Activated T-helper 2 cell treated with anti-CD3 and anti-CD28 coated beads, Interferon-gamma antibody, Interleukin-2, Interleukin-4, amounts not matched to agents 10 μg/mL and 5 μg/mL and 100 μg/mL, durations not matched to agents 14 hours and 24 hours and 36 hours (primary cell): ENCODE data around the gene IL17RB. TPM values are rescaled to one million over a fixed set of nuclear protein-coding genes. Genes with fewer than 3 reads are reported as not detected.
A peak's percentile ranks its signal among the peaks of the same experiment; 100 is the strongest.

Experiments used
- DNase-seq: peaks from one replicate; pipeline ENCODE4 v3.0.0; 2021; ENCODE audit warnings: low spot score
- H3K27ac Mint-ChIP-seq: one replicate; pipeline ENCODE4 v1.8.0; 2021; ENCODE audit warnings: mixed read lengths
- H3K27me3 Mint-ChIP-seq: one replicate; pipeline ENCODE4 v1.8.0; 2021; ENCODE audit warnings: low read depth, mixed read lengths
- H3K36me3 Mint-ChIP-seq: one replicate; pipeline ENCODE4 v1.8.0; 2021; ENCODE audit warnings: low read depth, mixed read lengths
- H3K4me1 Mint-ChIP-seq: one replicate; pipeline ENCODE4 v1.8.0; 2021; ENCODE audit warnings: low read depth, mixed read lengths
- H3K4me3 Mint-ChIP-seq: one replicate; pipeline ENCODE4 v1.8.0; 2021; ENCODE audit warnings: low read depth, mild to moderate bottlenecking, moderate library complexity, mixed read lengths
- H3K9me3 Mint-ChIP-seq: one replicate; pipeline ENCODE4 v1.8.0; 2021; ENCODE audit warnings: mixed read lengths
- intact Hi-C: fragments of 100-400 bp; cut with micrococcal nuclease; formaldehyde crosslinking; loops from one replicate; pipeline ENCODE4 v1.15.1; 2023
- total RNA-seq: library from RNA; stranded (reverse); gene quantifications from 2 replicates; pipeline ENCODE4 v1.2.3, GENCODE V29; 2022

IL17RB gene
- 33.3 and 36.1 TPM in 2 replicates for total RNA-seq

- H3K27ac Mint-ChIP-seq: peak within 1 kb of the TSS; percentile 38
- peaks cover 14% of the 10 kb centered on the region for H3K36me3 Mint-ChIP-seq
- H3K4me3 Mint-ChIP-seq: peak within 1 kb of the TSS; percentile 79
- DNase-seq: peak; percentile 37
- H3K9me3 Mint-ChIP-seq: no peaks in the 10 kb centered on the region
- peaks cover 50% of the 10 kb centered on the region for H3K27me3 Mint-ChIP-seq
- intact Hi-C loops: loop anchor here (5.0 kb wide), 1 partner anchor 119 kb away; no protein-coding TSS in a partner anchor
- H3K4me1 Mint-ChIP-seq: peaks cover 22% of the 10 kb centered on the region
Measured at GRCh38 chr3:53846134-53846850, at the start of gene IL17RB, which contains the start of gene CHDH. TSS of gene IL17RB (plus strand) at chr3:53846568. CDS start at chr3:53846589, 21 bp downstream. TSS of gene CHDH (minus strand) at chr3:53846419. CDS start at chr3:53824008, 22,411 bp downstream.

- Mint-ChIP-seq H3K27me3 (peaks cover 17% of the 10 kb centered on the region), H3K27ac (no peak overlapping the region), H3K4me1 (no peaks in the 10 kb centered on the region), H3K9me3 (no peaks in the 10 kb centered on the region), H3K4me3 (no peak overlapping the region), H3K36me3 (no peaks in the 10 kb centered on the region)
- intact Hi-C loops: no loop called here
- DNase-seq: no peak
Measured at GRCh38 chr3:53798144-53798543, 48.2 kb upstream of the IL17RB start.

- Mint-ChIP-seq H3K9me3 (no peaks in the 10 kb centered on the region), H3K36me3 (no peaks in the 10 kb centered on the region), H3K4me1 (no peaks in the 10 kb centered on the region), H3K27ac (no peak overlapping the region), H3K27me3 (peaks cover 15% of the 10 kb centered on the region), H3K4me3 (no peak overlapping the region)
- DNase-seq: no peak
- intact Hi-C loops: no loop called here
Measured at GRCh38 chr3:53799338-53799865, 47.0 kb upstream of the IL17RB start.

- no peaks in the 10 kb centered on the region for H3K9me3 Mint-ChIP-seq
- H3K27ac Mint-ChIP-seq: no peak overlapping the region
- H3K36me3 Mint-ChIP-seq: no peaks in the 10 kb centered on the region
- peaks cover 12% of the 10 kb centered on the region for H3K27me3 Mint-ChIP-seq
- H3K4me1 Mint-ChIP-seq: peaks cover 1% of the 10 kb centered on the region
- no peak for DNase-seq
- intact Hi-C loops: no loop called here
- no peak overlapping the region for H3K4me3 Mint-ChIP-seq
Measured at GRCh38 chr3:53800041-53800906, 46.1 kb upstream of the IL17RB start.

- DNase-seq: no peak
- intact Hi-C loops: no loop called here
- Mint-ChIP-seq H3K9me3 (no peaks in the 10 kb centered on the region), H3K27ac (no peak overlapping the region), H3K36me3 (no peaks in the 10 kb centered on the region), H3K4me1 (peaks cover 1% of the 10 kb centered on the region), H3K4me3 (no peak overlapping the region), H3K27me3 (peaks cover 10% of the 10 kb centered on the region)
Measured at GRCh38 chr3:53801319-53801718, 45.0 kb upstream of the IL17RB start.

- no peak for DNase-seq
- Mint-ChIP-seq H3K4me3 (no peak overlapping the region), H3K36me3 (no peaks in the 10 kb centered on the region), H3K27ac (no peak overlapping the region), H3K9me3 (no peaks in the 10 kb centered on the region), H3K4me1 (peaks cover 2% of the 10 kb centered on the region), H3K27me3 (peaks cover 7% of the 10 kb centered on the region)
- intact Hi-C loops: no loop called here
Measured at GRCh38 chr3:53802256-53802880, 44.0 kb upstream of the IL17RB start.

GRCh38 chr3:53803124-53803815, 43.1 kb upstream of the IL17RB start:
- intact Hi-C loops: no loop called here
- H3K4me3 Mint-ChIP-seq: no peak overlapping the region
- H3K27me3 Mint-ChIP-seq: peaks cover 5% of the 10 kb centered on the region
- no peak for DNase-seq
- no peak overlapping the region for H3K27ac Mint-ChIP-seq
- no peaks in the 10 kb centered on the region for H3K9me3 Mint-ChIP-seq
- no peaks in the 10 kb centered on the region for H3K36me3 Mint-ChIP-seq
- H3K4me1 Mint-ChIP-seq: peaks cover 2% of the 10 kb centered on the region

- Mint-ChIP-seq H3K27me3 (peaks cover 5% of the 10 kb centered on the region), H3K27ac (no peak overlapping the region), H3K4me3 (no peak overlapping the region), H3K9me3 (no peaks in the 10 kb centered on the region), H3K36me3 (no peaks in the 10 kb centered on the region), H3K4me1 (peaks cover 2% of the 10 kb centered on the region)
- DNase-seq: no peak
- intact Hi-C loops: no loop called here
Measured at GRCh38 chr3:53803816-53804695, 42.3 kb upstream of the IL17RB start.

GRCh38 chr3:53804697-53805462, 41.5 kb upstream of the IL17RB start:
- peak overlapping the region; percentile 17 for H3K27ac Mint-ChIP-seq
- H3K9me3 Mint-ChIP-seq: no peaks in the 10 kb centered on the region
- intact Hi-C loops: no loop called here
- H3K4me3 Mint-ChIP-seq: no peak overlapping the region
- DNase-seq: no peak
- no peaks in the 10 kb centered on the region for H3K36me3 Mint-ChIP-seq
- H3K4me1 Mint-ChIP-seq: peaks cover 2% of the 10 kb centered on the region
- H3K27me3 Mint-ChIP-seq: peaks cover 5% of the 10 kb centered on the region

- Mint-ChIP-seq H3K4me3 (no peak overlapping the region), H3K9me3 (no peaks in the 10 kb centered on the region), H3K27me3 (peaks cover 5% of the 10 kb centered on the region), H3K36me3 (no peaks in the 10 kb centered on the region), H3K4me1 (peaks cover 2% of the 10 kb centered on the region), H3K27ac (peak overlapping the region; percentile 17)
- intact Hi-C loops: no loop called here
- DNase-seq: no peak
Measured at GRCh38 chr3:53805463-53806159, 40.8 kb upstream of the IL17RB start.
